A549 (cell line): ENCODE data around the gene LMAN2L.

Experiments
- EHF ChIP-seq: fragments of 250-450 bp; sonication (Bioruptor Pico); IDR thresholded peaks from 2 replicates; pipeline ENCODE4 v1.5.0; 2020; ENCODE audit warnings: mild to moderate bottlenecking
- EP300 ChIP-seq, 2 experiments: fragments of >200 bp; sonication (Bioruptor Twin); formaldehyde crosslinking; IDR thresholded peaks; 2 replicates in 1 of 2; 3 replicates in 1 of 2; pipeline ENCODE4 v1.6.1; 2016 to 2017
- ESRRA ChIP-seq: fragments of 150-350 bp; IDR thresholded peaks from 2 replicates; pipeline ENCODE4 v1.6.1; 2014; ENCODE audit warnings: mild to moderate bottlenecking, low read length, borderline replicate concordance
- HDAC2 ChIP-seq: fragments of 200-600 bp; sonication (generic); IDR thresholded peaks from 2 replicates; pipeline ENCODE4 v1.6.1; 2016
- JUNB ChIP-seq: fragments of >200 bp; sonication (Bioruptor Twin); formaldehyde crosslinking; IDR thresholded peaks from 2 replicates; pipeline ENCODE4 v1.6.1; 2016
- USF2 ChIP-seq: fragments of 450-650 bp; IDR thresholded peaks from 2 replicates; pipeline ENCODE4 v1.6.1; 2014; ENCODE audit warnings: antibody characterized with exemption
- TF ChIP-seq, protein P1 (sequence below): fragments of >200 bp; sonication (Bioruptor Twin); formaldehyde crosslinking; IDR thresholded peaks from 3 replicates; pipeline ENCODE4 v1.5.1; 2016

- TF ChIP-seq, protein P1, sequence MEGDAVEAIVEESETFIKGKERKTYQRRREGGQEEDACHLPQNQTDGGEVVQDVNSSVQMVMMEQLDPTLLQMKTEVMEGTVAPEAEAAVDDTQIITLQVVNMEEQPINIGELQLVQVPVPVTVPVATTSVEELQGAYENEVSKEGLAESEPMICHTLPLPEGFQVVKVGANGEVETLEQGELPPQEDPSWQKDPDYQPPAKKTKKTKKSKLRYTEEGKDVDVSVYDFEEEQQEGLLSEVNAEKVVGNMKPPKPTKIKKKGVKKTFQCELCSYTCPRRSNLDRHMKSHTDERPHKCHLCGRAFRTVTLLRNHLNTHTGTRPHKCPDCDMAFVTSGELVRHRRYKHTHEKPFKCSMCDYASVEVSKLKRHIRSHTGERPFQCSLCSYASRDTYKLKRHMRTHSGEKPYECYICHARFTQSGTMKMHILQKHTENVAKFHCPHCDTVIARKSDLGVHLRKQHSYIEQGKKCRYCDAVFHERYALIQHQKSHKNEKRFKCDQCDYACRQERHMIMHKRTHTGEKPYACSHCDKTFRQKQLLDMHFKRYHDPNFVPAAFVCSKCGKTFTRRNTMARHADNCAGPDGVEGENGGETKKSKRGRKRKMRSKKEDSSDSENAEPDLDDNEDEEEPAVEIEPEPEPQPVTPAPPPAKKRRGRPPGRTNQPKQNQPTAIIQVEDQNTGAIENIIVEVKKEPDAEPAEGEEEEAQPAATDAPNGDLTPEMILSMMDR: no peak
- TF ChIP-seq USF2 (no peak), EHF (CRISPR knock-in tag) (no peak), ESRRA (no peak), EP300 (IDR thresholded peaks at IDR 0.05) (no peak), HDAC2 (no peak), JUNB (no peak)
Measured at GRCh38 chr2:96760036-96760985, 20.4 kb upstream of the LMAN2L start, which contains the start of gene CNNM4.
